ENCODE measurements around the gene PBX1. TPM values are rescaled to one million over a fixed set of nuclear protein-coding genes. Genes with fewer than 3 reads are reported as not detected.

The PBX1 gene
- total RNA-seq, 1 experiment from 2014 or later: 9.8 TPM

DNA sequence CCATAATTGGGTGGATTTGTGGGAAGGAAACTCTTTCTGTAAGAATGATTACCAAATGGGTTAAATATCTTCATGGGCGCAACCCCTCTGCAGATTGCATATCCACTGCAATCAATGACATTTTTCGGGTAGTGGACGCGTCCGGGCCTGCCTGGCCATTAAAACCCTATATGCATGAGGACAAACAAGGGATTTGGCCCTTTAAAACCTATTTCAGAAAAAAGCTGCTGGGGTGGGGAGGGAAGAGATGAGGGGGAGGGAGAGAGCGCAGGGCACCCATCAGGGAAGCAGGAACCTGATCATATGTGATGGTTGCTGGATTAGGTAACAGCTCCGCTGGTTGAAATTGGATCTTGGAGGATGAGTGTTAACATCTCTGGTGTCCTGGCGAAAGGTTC, 228.8 kb downstream of the PBX1 start:
- Histone ChIP-seq H3K79me2 (ENCODE audit: low read length) (no peaks in the 10 kb centered on the region), H4K20me1 (ENCODE audit: low read length) (no peaks in the 10 kb centered on the region), H2AFZ (ENCODE audit: low read length) (peak overlapping the region; percentile 57), H3K36me3 (ENCODE audit: low read depth, low read length) (no peaks in the 10 kb centered on the region), H3K4me2 (ENCODE audit: low read length) (no peak overlapping the region), H3K4me1 (ENCODE audit: insufficient read depth, low read length) (peaks cover 4% of the 10 kb centered on the region; the same call in 1 of the 2 replicates), H3K9me3 (ENCODE audit: low read length) (no peaks in the 10 kb centered on the region), H3K9ac (ENCODE audit: low read length) (no peak overlapping the region), H3F3A (ENCODE audit: low read length, unreplicated experiment) (no peaks in the 10 kb centered on the region), H3K27ac (ENCODE audit: low read length) (no peak overlapping the region), H3K27me3 (ENCODE audit: low read length) (no peaks in the 10 kb centered on the region), H3K4me3 (ENCODE audit: low read length) (no peak overlapping the region), H3K9me2 (replicated peaks; ENCODE audit: low read length) (no peaks in the 10 kb centered on the region)
- DNase-seq: no peak
- intact Hi-C loops (cut with micrococcal nuclease): loop anchor here (1.0 to 5.0 kb wide), 6 partner anchors 16 to 1251 kb away; no protein-coding TSS in a partner anchor
- ChIA-PET CTCF (interaction anchor here (0.7 to 1.5 kb wide), 3 partner anchors 115 to 285 kb away, joined by 3 to 8 read pairs (median 3); partner anchors contain the start of gene PBX1), POLR2A (ENCODE audit: unreplicated experiment) (interaction anchor here (0.6 kb wide), 1 partner anchor 1471 kb away, joined by 3 read pairs; no protein-coding TSS in a partner anchor)
- ATAC-seq: no peak
- TF ChIP-seq, protein P1, sequence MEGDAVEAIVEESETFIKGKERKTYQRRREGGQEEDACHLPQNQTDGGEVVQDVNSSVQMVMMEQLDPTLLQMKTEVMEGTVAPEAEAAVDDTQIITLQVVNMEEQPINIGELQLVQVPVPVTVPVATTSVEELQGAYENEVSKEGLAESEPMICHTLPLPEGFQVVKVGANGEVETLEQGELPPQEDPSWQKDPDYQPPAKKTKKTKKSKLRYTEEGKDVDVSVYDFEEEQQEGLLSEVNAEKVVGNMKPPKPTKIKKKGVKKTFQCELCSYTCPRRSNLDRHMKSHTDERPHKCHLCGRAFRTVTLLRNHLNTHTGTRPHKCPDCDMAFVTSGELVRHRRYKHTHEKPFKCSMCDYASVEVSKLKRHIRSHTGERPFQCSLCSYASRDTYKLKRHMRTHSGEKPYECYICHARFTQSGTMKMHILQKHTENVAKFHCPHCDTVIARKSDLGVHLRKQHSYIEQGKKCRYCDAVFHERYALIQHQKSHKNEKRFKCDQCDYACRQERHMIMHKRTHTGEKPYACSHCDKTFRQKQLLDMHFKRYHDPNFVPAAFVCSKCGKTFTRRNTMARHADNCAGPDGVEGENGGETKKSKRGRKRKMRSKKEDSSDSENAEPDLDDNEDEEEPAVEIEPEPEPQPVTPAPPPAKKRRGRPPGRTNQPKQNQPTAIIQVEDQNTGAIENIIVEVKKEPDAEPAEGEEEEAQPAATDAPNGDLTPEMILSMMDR (conservative IDR thresholded peaks at IDR 0.05; ENCODE audit: low read depth, low read length): no peak
- TF ChIP-seq EZH2 (IDR thresholded peaks at IDR 0.05; ENCODE audit: low read length, unreplicated experiment) (no peak), EZH2phosphoT487 (IDR thresholded peaks at IDR 0.05; ENCODE audit: borderline replicate concordance, low read length) (no peak)
- BruUV-seq (replicated peaks): no TSS peak

DNA sequence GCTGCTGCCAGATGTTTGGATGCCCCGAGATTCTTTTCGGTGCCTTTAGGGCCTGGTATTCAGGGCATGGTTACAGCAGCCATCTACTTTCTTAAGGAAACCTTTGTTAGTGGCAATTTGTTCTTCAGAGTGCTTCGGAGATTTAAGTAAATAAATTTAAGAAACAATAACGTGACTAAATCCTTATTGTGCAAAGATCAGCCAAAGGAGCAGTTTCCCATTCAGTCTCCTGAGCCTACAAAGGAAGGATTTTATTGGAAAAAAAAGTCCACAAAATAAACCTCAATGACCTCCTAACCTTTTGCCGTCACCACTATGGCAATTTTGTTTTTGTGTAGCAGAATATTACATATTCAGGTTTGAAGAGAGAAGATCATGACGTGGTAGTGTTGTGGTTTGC, 231.1 kb downstream of the PBX1 start:
- POLR2A ChIA-PET (ENCODE audit: unreplicated experiment): no interaction called here
- no TSS peak for BruUV-seq (replicated peaks)
- Histone ChIP-seq H3K79me2 (ENCODE audit: low read length) (no peaks in the 10 kb centered on the region), H3K9ac (ENCODE audit: low read length) (no peak overlapping the region), H3K27me3 (ENCODE audit: low read length) (no peaks in the 10 kb centered on the region), H3K9me2 (replicated peaks; ENCODE audit: low read length) (no peaks in the 10 kb centered on the region), H3K4me1 (ENCODE audit: insufficient read depth, low read length) (peaks cover 17% of the 10 kb centered on the region), H3K9me3 (ENCODE audit: low read length) (no peaks in the 10 kb centered on the region), H3K4me3 (ENCODE audit: low read length) (no peak overlapping the region), H3K4me2 (ENCODE audit: low read length) (no peak overlapping the region), H3K27ac (ENCODE audit: low read length) (no peak overlapping the region), H3K36me3 (ENCODE audit: low read depth, low read length) (no peaks in the 10 kb centered on the region), H2AFZ (ENCODE audit: low read length) (no peak overlapping the region), H4K20me1 (ENCODE audit: low read length) (no peaks in the 10 kb centered on the region), H3F3A (ENCODE audit: low read length, unreplicated experiment) (no peaks in the 10 kb centered on the region)
- TF ChIP-seq EZH2 (IDR thresholded peaks at IDR 0.05; ENCODE audit: low read length, unreplicated experiment) (no peak), EZH2phosphoT487 (IDR thresholded peaks at IDR 0.05; ENCODE audit: borderline replicate concordance, low read length) (no peak)
- TF ChIP-seq, protein P1 (conservative IDR thresholded peaks at IDR 0.05; ENCODE audit: low read depth, low read length): no peak
- CTCF ChIA-PET: no interaction called here
- intact Hi-C loops (cut with micrococcal nuclease): loop anchor here (10.0 kb wide), 1 partner anchor 125 kb away; no protein-coding TSS in a partner anchor
- no peak for ATAC-seq
- DNase-seq: no peak

DNA sequence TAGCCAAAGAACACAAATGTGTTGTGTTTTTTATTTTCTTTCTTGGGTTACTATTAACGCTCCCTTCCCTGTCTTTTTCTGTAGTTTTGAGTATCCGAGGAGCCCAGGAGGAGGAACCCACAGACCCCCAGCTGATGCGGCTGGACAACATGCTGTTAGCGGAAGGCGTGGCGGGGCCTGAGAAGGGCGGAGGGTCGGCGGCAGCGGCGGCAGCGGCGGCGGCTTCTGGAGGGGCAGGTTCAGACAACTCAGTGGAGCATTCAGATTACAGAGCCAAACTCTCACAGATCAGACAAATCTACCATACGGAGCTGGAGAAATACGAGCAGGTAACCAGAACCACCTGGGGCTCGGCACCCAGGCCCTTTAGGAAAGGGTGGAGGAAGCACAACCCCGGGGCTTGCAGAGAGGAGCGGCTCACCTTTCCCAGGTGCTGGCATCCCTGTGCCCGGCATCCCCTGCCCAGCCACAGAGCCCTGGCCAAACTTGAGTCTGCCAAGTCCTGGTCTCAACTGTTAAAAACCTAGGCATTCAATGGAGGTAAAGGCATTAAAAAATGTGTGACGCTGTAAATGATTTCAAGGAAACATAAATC, 233.5 kb downstream of the PBX1 start:
- Histone ChIP-seq H2AFZ (ENCODE audit: low read length) (no peak overlapping the region), H3K36me3 (ENCODE audit: low read depth, low read length) (no peaks in the 10 kb centered on the region), H3K27me3 (ENCODE audit: low read length) (no peaks in the 10 kb centered on the region), H3K4me1 (ENCODE audit: insufficient read depth, low read length) (peaks cover 14% of the 10 kb centered on the region), H3K9me2 (replicated peaks; ENCODE audit: low read length) (no peaks in the 10 kb centered on the region), H3K27ac (ENCODE audit: low read length) (no peak overlapping the region), H3K9me3 (ENCODE audit: low read length) (no peaks in the 10 kb centered on the region), H3K4me2 (ENCODE audit: low read length) (no peak overlapping the region), H3K9ac (ENCODE audit: low read length) (no peak overlapping the region), H3K79me2 (ENCODE audit: low read length) (no peaks in the 10 kb centered on the region), H3K4me3 (ENCODE audit: low read length) (no peak overlapping the region), H4K20me1 (ENCODE audit: low read length) (no peaks in the 10 kb centered on the region), H3F3A (ENCODE audit: low read length, unreplicated experiment) (no peaks in the 10 kb centered on the region)
- POLR2A ChIA-PET (ENCODE audit: unreplicated experiment): interaction anchor here (0.5 kb wide), 1 partner anchor 234 kb away, joined by 4 read pairs; no protein-coding TSS in a partner anchor
- TF ChIP-seq EZH2 (IDR thresholded peaks at IDR 0.05; ENCODE audit: low read length, unreplicated experiment) (no peak), EZH2phosphoT487 (IDR thresholded peaks at IDR 0.05; ENCODE audit: borderline replicate concordance, low read length) (no peak)
- TF ChIP-seq, protein P1 (conservative IDR thresholded peaks at IDR 0.05; ENCODE audit: low read depth, low read length): no peak
- intact Hi-C loops (cut with micrococcal nuclease): loop anchor here (10.0 kb wide), 1 partner anchor 122 kb away; no protein-coding TSS in a partner anchor
- BruUV-seq (replicated peaks): no TSS peak
- CTCF ChIA-PET: interaction anchor here (0.7 kb wide), 1 partner anchor 231 kb away, joined by 4 read pairs; no protein-coding TSS in a partner anchor
- ATAC-seq: no peak
- DNase-seq: no peak
